MM.1S (cell line): ENCODE data around the gene C1QTNF4.

ENCODE experiments used
- DNase-seq: peaks from one replicate; pipeline ENCODE4 v3.0.0-alpha.2; 2015
- H2AFZ ChIP-seq: fragments of 300-600 bp; sonication (generic); 2 replicates; pipeline ENCODE4 v1.6.0; 2016; ENCODE audit warnings: antibody characterized with exemption, low read length
- H3F3A ChIP-seq: fragments of 300-600 bp; sonication (generic); 2 replicates; pipeline ENCODE4 v1.6.1; 2016; ENCODE audit warnings: mild to moderate bottlenecking, antibody characterized with exemption, low read length, moderate library complexity, mixed read lengths; ENCODE audit not compliant: insufficient read depth
- H3K27ac ChIP-seq: fragments of 300-600 bp; sonication (generic); 2 replicates; pipeline ENCODE4 v1.5.1; 2016; ENCODE audit warnings: mild to moderate bottlenecking, low read length
- H3K27me3 ChIP-seq: fragments of 300-600 bp; sonication (generic); replicated peaks from 2 replicates; pipeline ENCODE4 v1.6.0; 2016; ENCODE audit warnings: low read length; ENCODE audit not compliant: insufficient read depth
- H3K36me3 ChIP-seq: fragments of 300-600 bp; sonication (generic); replicated peaks from 2 replicates; pipeline ENCODE4 v1.6.1; 2016; ENCODE audit warnings: mild to moderate bottlenecking, low read length, mixed read lengths; ENCODE audit not compliant: insufficient read depth
- H3K4me1 ChIP-seq: fragments of 300-600 bp; sonication (generic); 2 replicates; pipeline ENCODE4 v1.6.1; 2016; ENCODE audit warnings: low read length, mixed read lengths
- H3K4me2 ChIP-seq: fragments of 300-600 bp; sonication (generic); 2 replicates; pipeline ENCODE4 v1.6.0; 2016; ENCODE audit warnings: low read depth, low read length
- H3K4me3 ChIP-seq: fragments of 300-600 bp; sonication (generic); 2 replicates; pipeline ENCODE4 v1.5.1; 2016; ENCODE audit warnings: low read length, mixed read lengths
- H3K79me2 ChIP-seq: fragments of 300-600 bp; sonication (generic); 2 replicates; pipeline ENCODE4 v1.6.1; 2016; ENCODE audit warnings: mixed run types, low read length, mixed read lengths
- H3K9ac ChIP-seq: fragments of 300-600 bp; sonication (generic); 2 replicates; pipeline ENCODE4 v1.6.1; 2016; ENCODE audit warnings: low read length, mixed read lengths
- H3K9me2 ChIP-seq: fragments of 300-600 bp; sonication (generic); replicated peaks from 2 replicates; pipeline ENCODE4 v1.6.1; 2016; ENCODE audit warnings: mild to moderate bottlenecking, low read length, mixed read lengths; ENCODE audit not compliant: insufficient read depth
- H3K9me3 ChIP-seq: fragments of 300-600 bp; sonication (generic); replicated peaks from 2 replicates; pipeline ENCODE4 v1.6.1; 2016; ENCODE audit warnings: mild to moderate bottlenecking, low read length, mixed read lengths; ENCODE audit not compliant: insufficient read depth
- H4K20me1 ChIP-seq: fragments of 300-600 bp; sonication (generic); 2 replicates; pipeline ENCODE4 v1.6.1; 2016; ENCODE audit warnings: mild to moderate bottlenecking, low read length, moderate library complexity, mixed read lengths; ENCODE audit not compliant: insufficient read depth
- EZH2 ChIP-seq: fragments of 300-600 bp; sonication (generic); optimal IDR thresholded peaks from 2 replicates; pipeline ENCODE3; 2017; ENCODE audit warnings: low read depth, mild to moderate bottlenecking, antibody characterized with exemption, low read length, mixed read lengths
- EZH2phosphoT487 ChIP-seq: fragments of 300-600 bp; sonication (generic); IDR thresholded peaks from 2 replicates; pipeline ENCODE4 v1.6.1; 2018; ENCODE audit warnings: antibody characterized with exemption, low read length
- TF ChIP-seq, protein P1 (sequence below): fragments of 300-600 bp; sonication (generic); IDR thresholded peaks from 2 replicates; pipeline ENCODE4 v1.5.1; 2016; ENCODE audit warnings: antibody characterized with exemption, low read length, mixed read lengths

C1QTNF4 gene

DNA sequence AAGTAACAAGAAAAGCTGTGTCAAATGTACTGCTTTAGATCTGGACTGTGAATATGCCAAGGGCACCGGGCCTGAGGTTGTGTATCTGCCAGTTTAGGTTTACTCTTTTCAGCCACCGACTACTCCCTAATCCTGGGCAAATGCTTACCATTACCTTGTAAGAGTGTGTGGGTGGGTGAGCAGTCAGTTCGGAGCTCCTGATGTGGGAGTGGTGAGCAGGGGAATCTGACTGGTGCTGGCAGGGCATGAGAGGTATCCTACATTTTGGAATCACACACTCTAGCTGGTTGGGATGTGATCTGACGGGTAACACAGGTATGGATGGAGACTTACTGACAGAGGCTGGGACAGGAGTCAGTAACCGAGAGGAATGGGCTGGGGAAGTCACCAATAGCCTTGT, 10.4 kb downstream of the C1QTNF4 start:
- TF ChIP-seq EZH2, result no peak
- TF ChIP-seq, protein P1, sequence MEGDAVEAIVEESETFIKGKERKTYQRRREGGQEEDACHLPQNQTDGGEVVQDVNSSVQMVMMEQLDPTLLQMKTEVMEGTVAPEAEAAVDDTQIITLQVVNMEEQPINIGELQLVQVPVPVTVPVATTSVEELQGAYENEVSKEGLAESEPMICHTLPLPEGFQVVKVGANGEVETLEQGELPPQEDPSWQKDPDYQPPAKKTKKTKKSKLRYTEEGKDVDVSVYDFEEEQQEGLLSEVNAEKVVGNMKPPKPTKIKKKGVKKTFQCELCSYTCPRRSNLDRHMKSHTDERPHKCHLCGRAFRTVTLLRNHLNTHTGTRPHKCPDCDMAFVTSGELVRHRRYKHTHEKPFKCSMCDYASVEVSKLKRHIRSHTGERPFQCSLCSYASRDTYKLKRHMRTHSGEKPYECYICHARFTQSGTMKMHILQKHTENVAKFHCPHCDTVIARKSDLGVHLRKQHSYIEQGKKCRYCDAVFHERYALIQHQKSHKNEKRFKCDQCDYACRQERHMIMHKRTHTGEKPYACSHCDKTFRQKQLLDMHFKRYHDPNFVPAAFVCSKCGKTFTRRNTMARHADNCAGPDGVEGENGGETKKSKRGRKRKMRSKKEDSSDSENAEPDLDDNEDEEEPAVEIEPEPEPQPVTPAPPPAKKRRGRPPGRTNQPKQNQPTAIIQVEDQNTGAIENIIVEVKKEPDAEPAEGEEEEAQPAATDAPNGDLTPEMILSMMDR, result no peak
- TF ChIP-seq EZH2phosphoT487, result no peak
- no peaks in the 10 kb centered on the region for H3F3A ChIP-seq
- no peaks in the 10 kb centered on the region for H3K27me3 ChIP-seq
- peaks cover 14% of the 10 kb centered on the region; the same call in 1 of the 2 replicates for H3K36me3 ChIP-seq
- no peak overlapping the region for H3K4me2 ChIP-seq
- peaks cover 35% of the 10 kb centered on the region for H3K79me2 ChIP-seq
- no peak for DNase-seq
- no peak overlapping the region for H3K27ac ChIP-seq
- no peak overlapping the region for H2AFZ ChIP-seq
- H3K4me1 ChIP-seq, result peaks cover 6% of the 10 kb centered on the region
- H3K9me2 ChIP-seq, result no peaks in the 10 kb centered on the region
- no peaks in the 10 kb centered on the region for H3K9me3 ChIP-seq
- H4K20me1 ChIP-seq, result no peaks in the 10 kb centered on the region
- H3K4me3 ChIP-seq, result no peak overlapping the region
- H3K9ac ChIP-seq, result no peak overlapping the region

DNA sequence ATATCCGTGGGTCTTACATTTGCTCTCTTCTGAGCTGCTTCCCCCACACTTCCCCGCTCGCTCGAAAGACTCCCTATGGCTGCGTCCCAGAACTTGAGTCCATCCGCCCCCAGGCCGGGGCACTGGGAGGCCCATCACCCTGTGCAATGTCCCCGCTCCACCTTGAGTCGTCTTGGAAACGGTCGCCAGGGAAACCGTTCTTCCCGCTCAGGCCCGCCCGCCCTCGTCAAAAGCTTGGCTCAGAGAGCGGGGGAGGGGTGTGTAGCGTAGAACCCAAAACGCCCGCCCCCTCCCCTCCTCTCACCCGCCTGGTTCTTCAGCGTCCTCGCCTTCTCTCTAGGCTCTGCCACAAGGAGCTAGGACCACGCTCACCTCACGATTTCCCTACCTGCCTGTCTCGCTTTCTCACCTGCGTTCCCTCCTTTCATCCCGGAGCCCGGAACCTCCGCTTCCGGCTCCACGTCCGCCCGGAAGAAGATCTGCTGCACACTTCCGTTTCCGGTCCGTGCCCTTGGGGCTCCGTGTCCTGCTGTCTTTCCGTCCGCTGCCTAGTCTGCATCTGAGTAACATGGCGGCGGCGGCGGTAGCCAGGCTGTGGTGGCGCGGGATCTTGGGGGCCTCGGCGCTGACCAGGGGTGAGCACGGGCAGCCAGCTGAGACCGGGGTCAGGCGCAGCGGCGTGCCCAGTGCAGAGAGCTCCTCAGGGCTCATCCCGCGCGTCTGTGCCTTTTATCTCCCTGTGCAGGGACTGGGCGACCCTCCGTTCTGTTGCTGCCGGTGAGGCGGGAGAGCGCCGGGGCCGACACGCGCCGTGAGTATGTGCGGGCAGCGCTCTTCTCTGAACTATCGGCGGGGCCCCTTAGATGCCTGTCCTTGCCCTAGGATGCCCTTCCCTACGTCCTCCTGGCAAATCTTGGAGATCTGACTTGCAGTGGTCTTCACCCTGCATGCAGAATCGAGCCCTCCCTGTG, 15.4 kb downstream of the C1QTNF4 start, which contains the start of the genes KBTBD4 and NDUFS3:
KBTBD4 (minus strand) TSS at position 447 of the 971 bp plus-strand sequence; CDS start at position 428, 19 bp downstream.
NDUFS3 (plus strand) TSS at position 551 of the 971 bp plus-strand sequence; CDS start at position 569, 18 bp downstream.
- no peaks in the 10 kb centered on the region for H3K27me3 ChIP-seq
- peak within 1 kb of the TSS; percentile 93 for H3K4me3 ChIP-seq
- peaks cover 69% of the 10 kb centered on the region for H3K79me2 ChIP-seq
- TF ChIP-seq EZH2, result no peak
- no peak for TF ChIP-seq EZH2phosphoT487
- TF ChIP-seq, protein P1, result no peak
- no peaks in the 10 kb centered on the region for H3K9me3 ChIP-seq
- peak; percentile 87 for DNase-seq
- peaks cover 16% of the 10 kb centered on the region for H3K4me1 ChIP-seq
- peak within 1 kb of the TSS; percentile 52 for H2AFZ ChIP-seq
- H3K9ac ChIP-seq, result peak within 1 kb of the TSS; percentile 80
- H3K4me2 ChIP-seq, result peak within 1 kb of the TSS; percentile 68
- H4K20me1 ChIP-seq, result no peaks in the 10 kb centered on the region
- peaks cover 18% of the 10 kb centered on the region; the same call in 1 of the 2 replicates for H3K36me3 ChIP-seq
- no peaks in the 10 kb centered on the region for H3F3A ChIP-seq
- H3K27ac ChIP-seq, result peak within 1 kb of the TSS; percentile 79
- no peaks in the 10 kb centered on the region for H3K9me2 ChIP-seq

DNA sequence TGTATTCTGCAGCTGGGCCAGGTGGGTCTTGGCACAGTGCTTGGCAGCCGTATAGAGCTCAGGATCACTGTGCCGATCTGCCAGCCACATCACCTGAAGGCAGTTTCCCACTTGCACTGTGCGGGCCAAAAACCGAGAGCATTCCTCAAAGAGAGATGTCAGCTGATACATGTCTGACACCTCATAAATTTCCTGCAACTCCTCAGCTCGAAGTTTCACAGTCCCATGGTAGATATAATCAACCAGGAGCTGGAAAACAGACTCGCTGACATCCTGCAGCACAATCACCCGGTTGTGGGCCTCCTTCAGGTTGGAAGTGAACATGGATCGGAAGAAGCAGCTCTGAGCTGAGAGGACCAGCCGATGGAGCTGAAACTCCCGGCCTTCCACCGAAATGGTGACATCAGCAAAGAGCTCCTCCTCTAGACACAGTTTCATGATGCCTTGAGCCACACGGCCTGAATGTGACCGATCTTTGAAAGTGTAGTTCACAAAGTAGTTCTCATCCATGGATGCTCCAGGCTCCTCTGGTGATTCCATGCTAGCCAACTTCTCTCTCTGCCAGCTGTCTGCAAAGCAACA, 16.7 kb downstream of the C1QTNF4 start:
- no peak for DNase-seq
- Histone ChIP-seq H4K20me1 (no peaks in the 10 kb centered on the region), H3K79me2 (peaks cover 80% of the 10 kb centered on the region), H3F3A (no peaks in the 10 kb centered on the region), H3K36me3 (peaks cover 18% of the 10 kb centered on the region; the same call in 1 of the 2 replicates), H3K9me3 (no peaks in the 10 kb centered on the region), H3K9me2 (no peaks in the 10 kb centered on the region), H3K9ac (no peak overlapping the region; the same call in 1 of the 2 replicates), H2AFZ (no peak overlapping the region), H3K4me1 (peaks cover 16% of the 10 kb centered on the region), H3K27ac (no peak overlapping the region; the same call in 1 of the 2 replicates), H3K4me2 (peak overlapping the region; percentile 68), H3K27me3 (no peaks in the 10 kb centered on the region), H3K4me3 (peak overlapping the region; percentile 93)
- TF ChIP-seq EZH2phosphoT487 (no peak), EZH2 (no peak)
- TF ChIP-seq, protein P1, result no peak
